Erythroblast (primary cell): ENCODE results near the gene TMEM238.

Experiments
- GATA1 ChIP-seq: IDR thresholded peaks from 2 replicates; pipeline ENCODE4 v1.6.1; 2011; ENCODE audit warnings: low read depth, mild to moderate bottlenecking, control low read depth, low read length, moderate library complexity
- POLR2A ChIP-seq: IDR thresholded peaks from 2 replicates; pipeline ENCODE4 v1.6.1; 2011; ENCODE audit warnings: mild to moderate bottlenecking, low read length

DNA sequence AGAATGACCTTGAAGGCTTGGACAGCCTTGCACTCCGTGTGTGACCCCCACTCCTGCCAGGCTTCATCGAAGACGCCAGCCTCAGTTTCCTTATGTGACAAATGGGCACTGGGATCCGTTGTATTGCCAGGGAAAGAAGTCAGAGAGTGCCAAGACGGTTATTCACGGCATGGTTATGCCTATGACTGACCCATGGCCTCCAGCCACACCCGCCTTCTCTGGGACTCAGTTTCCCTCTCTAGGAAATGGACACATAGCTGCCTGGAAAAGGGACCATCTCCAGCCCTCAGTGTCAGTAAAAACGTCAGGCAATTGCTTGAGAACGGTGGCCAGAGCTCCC, 24.4 kb upstream of the TMEM238 start:
- TF ChIP-seq POLR2A = no peak
- no peak for TF ChIP-seq GATA1
